CD8-positive, alpha-beta memory T cell (primary cell): Measurements from ENCODE around the gene BEST1. TPM values are rescaled to one million over a fixed set of nuclear protein-coding genes. Genes with fewer than 3 reads are reported as not detected.
A peak's percentile ranks its signal among the peaks of the same experiment; 100 is the strongest.

Experiments
- CTCF ChIA-PET: fragments of 350-600 bp; sonication (Branson Sonifier 250); formaldehyde crosslinking; loops from one replicate; lab custom pipeline; 2021; ENCODE audit warnings: antibody characterized with exemption; lab: Charles Lee
- POLR2A ChIA-PET: fragments of 350-600 bp; sonication (Branson Sonifier 250); formaldehyde crosslinking; loops from one replicate; lab custom pipeline; 2021; ENCODE audit warnings: antibody characterized with exemption; lab: Charles Lee
- DNase-seq, 5 donors: peaks; one replicate each; pipeline versions ENCODE4 v3.0.0 to v3.0.0-alpha.2; 2020 to 2022; ENCODE audit warnings: mixed read lengths in 1 of 5
- H3K27ac ChIP-seq: one replicate; pipeline ENCODE4 v1.7.0; 2013; ENCODE audit warnings: low read depth, mild to moderate bottlenecking, low read length, moderate library complexity
- H3K27me3 ChIP-seq: 2 replicates; pipeline ENCODE4 v1.7.0; 2013; ENCODE audit warnings: low read length, mild to moderate bottlenecking; ENCODE audit not compliant: insufficient read depth, poor library complexity, severe bottlenecking
- H3K36me3 ChIP-seq: 2 replicates; pipeline ENCODE4 v1.7.0; 2013; ENCODE audit warnings: mild to moderate bottlenecking, low read length, moderate library complexity; ENCODE audit not compliant: insufficient read depth
- H3K4me1 ChIP-seq: 2 replicates; pipeline ENCODE4 v1.7.0; 2013; ENCODE audit warnings: mild to moderate bottlenecking, low read length, moderate library complexity; ENCODE audit not compliant: insufficient read depth
- H3K4me3 ChIP-seq: 2 replicates; pipeline ENCODE4 v1.7.0; 2013; ENCODE audit warnings: mild to moderate bottlenecking, low read length
- H3K9me3 ChIP-seq: 2 replicates; pipeline ENCODE4 v1.7.0; 2013; ENCODE audit warnings: mild to moderate bottlenecking, low read length
- H3K27ac Mint-ChIP-seq, 8 donors: one replicate each; pipeline ENCODE4 v1.8.0; 2020 to 2021; ENCODE audit warnings: mixed read lengths in 8 of 8, mild to moderate bottlenecking in 6 of 8, inconsistent platforms in 3 of 8, moderate library complexity in 3 of 8
- H3K27me3 Mint-ChIP-seq, 2 donors: one replicate each; pipeline ENCODE4 v1.8.0; 2020 to 2021; ENCODE audit warnings: mixed read lengths in 2 of 2, mild to moderate bottlenecking in 1 of 2, moderate library complexity in 1 of 2
- H3K36me3 Mint-ChIP-seq, 3 donors: one replicate each; pipeline ENCODE4 v1.8.0; 2020 to 2021; ENCODE audit warnings: mixed read lengths in 3 of 3, inconsistent platforms in 1 of 3, mild to moderate bottlenecking in 1 of 3
- H3K4me1 Mint-ChIP-seq, 3 donors: one replicate each; pipeline ENCODE4 v1.8.0; 2020 to 2021; ENCODE audit warnings: mixed read lengths in 3 of 3, inconsistent platforms in 1 of 3, mild to moderate bottlenecking in 1 of 3
- H3K4me3 Mint-ChIP-seq, 7 donors: one replicate each; pipeline ENCODE4 v1.8.0; 2020 to 2021; ENCODE audit warnings: mixed read lengths in 7 of 7, mild to moderate bottlenecking in 6 of 7, moderate library complexity in 4 of 7, inconsistent platforms in 2 of 7
- H3K9me3 Mint-ChIP-seq, 5 donors: one replicate each; pipeline ENCODE4 v1.8.0; 2020 to 2022; ENCODE audit warnings: mixed read lengths in 5 of 5, mild to moderate bottlenecking in 3 of 5, moderate library complexity in 2 of 5, inconsistent platforms in 1 of 5
- polyA plus RNA-seq: library from polyadenylated mRNA; unstranded; fragments of 300-500 nt; fragmentation: Illumina TruSeq; gene quantifications from one replicate; pipeline ENCODE4 v1.2.3, GENCODE V29; 2021
- total RNA-seq, 2 experiments: library from RNA; stranded (reverse); gene quantifications; one replicate each; pipeline ENCODE4 v1.2.3, GENCODE V29; 2021

BEST1 gene
- total and polyA plus RNA-seq, 3 experiments from 2014 or later = 0.09 to 1.5 TPM; not detected in 1

DNA sequence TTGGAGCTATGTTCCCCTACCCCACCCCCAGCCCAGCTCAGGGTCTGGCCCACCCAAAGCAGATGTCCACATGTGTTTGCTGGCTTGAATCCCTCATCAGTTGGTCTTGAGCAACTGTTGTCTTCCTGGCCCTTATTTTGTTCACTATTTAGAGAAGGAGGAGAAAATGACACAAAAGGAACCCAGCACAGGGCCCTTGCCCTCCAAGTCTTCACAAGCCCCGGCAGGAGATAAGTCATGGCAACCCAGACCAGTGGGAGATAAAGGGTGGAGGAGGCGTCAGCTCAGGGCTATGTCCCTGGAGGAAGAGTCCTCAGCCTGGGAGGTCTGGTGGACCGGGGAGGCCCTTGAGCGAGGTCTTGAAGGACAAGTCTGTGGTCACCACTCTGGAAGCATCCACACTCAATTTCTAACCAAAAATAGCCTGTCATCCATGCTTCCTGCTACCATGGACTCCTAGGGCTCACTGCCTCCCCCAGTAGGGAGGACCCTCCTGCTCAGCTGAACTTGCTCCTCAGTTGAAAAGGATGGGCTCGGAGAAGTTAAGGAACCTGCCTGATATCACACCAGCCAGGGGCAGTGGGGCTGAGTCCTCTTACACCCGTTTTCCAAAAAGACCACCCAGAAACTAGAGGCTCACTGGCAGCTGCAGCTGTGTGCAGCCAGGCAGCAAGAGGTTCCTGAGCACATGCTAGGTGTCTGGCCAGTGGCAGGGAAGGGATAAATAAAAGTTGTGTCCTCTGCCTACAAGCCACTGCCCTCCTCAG lies 31.0 kb upstream of the BEST1 start:
- Mint-ChIP-seq H3K27me3 (peaks cover 42 to 69% of the 10 kb centered on the region in 2 donors), H3K4me3 (no peak overlapping the region), H3K27ac (no peak overlapping the region), H3K4me1 (peaks cover 8 to 14% (median 8%) of the 10 kb centered on the region in 3 donors), H3K36me3 (no peaks in the 10 kb centered on the region), H3K9me3 (no peaks in the 10 kb centered on the region)
- DNase-seq = no peak
- Histone ChIP-seq H3K4me1 (no peaks in the 10 kb centered on the region), H3K36me3 (no peaks in the 10 kb centered on the region), H3K9me3 (no peaks in the 10 kb centered on the region), H3K27ac (peak overlapping the region; percentile 43), H3K4me3 (no peak overlapping the region), H3K27me3 (peaks cover 13% of the 10 kb centered on the region)
- POLR2A ChIA-PET = no interaction called here
- CTCF ChIA-PET = interaction anchor here (0.9 to 1.6 kb wide), 2 partner anchors 163 to 189 kb away, joined by 3 to 4 read pairs; no protein-coding TSS in a partner anchor

DNA sequence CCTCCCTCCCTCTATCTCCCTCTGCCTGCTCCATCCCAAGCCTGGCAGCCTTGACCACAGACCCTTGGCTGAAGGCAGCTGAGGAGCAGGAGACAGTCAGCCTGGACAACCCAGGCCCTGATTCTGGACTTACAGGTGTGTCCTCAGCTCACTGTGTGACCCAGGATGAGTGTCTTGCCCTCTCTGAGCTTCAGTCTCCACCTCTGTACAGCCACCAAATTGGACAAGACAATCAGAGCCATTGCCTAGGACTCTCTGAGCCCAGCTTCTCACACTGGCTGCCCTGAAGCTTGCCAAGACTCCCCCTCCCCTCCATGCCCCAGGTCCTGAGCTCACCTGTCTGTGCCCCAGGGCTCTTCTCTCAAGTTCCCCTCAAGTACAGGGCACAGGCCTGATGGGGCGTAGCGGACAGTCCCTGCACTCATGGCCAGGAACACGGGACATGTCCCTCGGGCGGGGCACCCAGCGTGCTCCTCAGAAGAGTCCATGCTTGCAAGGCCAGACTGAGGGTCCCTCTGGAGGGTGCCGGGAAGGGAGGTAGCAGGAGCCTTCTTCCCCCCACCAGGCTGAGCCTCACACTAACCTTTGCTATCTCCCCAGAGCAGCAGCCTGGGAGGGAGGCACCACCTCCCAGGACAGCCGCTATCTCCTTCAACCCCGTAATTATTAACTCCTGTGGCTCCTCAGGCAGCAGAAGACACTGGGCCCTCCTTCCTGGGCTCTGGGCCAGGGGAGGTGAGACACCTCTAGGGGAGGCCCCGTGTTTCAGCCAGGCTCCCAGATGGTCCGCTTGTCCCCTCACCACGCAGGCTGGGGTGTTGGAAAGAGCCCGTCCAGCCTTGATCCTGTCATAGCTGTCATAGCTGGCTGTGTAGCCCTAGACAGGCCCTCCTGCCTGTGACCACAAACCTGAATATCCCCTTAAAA lies 30.2 kb upstream of the BEST1 start:
- peaks cover 13% of the 10 kb centered on the region for H3K27me3 ChIP-seq
- ChIA-PET CTCF (interaction anchor here (0.9 to 1.6 kb wide), 2 partner anchors 162 to 188 kb away, joined by 3 to 4 read pairs; no protein-coding TSS in a partner anchor), POLR2A (no interaction called here)
- peak overlapping the region in 1 of 8 donors; percentile 81 for H3K27ac Mint-ChIP-seq
- no peaks in the 10 kb centered on the region for H3K4me1 ChIP-seq
- peaks cover 42 to 64% of the 10 kb centered on the region in 2 donors for H3K27me3 Mint-ChIP-seq
- H3K36me3 ChIP-seq = no peaks in the 10 kb centered on the region
- no peaks in the 10 kb centered on the region for H3K9me3 ChIP-seq
- H3K27ac ChIP-seq = peak overlapping the region; percentile 47
- H3K4me3 Mint-ChIP-seq = peak overlapping the region in 1 of 7 donors; percentile 59
- no peak for DNase-seq
- H3K4me3 ChIP-seq = no peak overlapping the region
- H3K4me1 Mint-ChIP-seq = peaks cover 8 to 14% (median 8%) of the 10 kb centered on the region in 3 donors
- H3K9me3 Mint-ChIP-seq = no peaks in the 10 kb centered on the region
- H3K36me3 Mint-ChIP-seq = no peaks in the 10 kb centered on the region

- Histone ChIP-seq H3K36me3 (no peaks in the 10 kb centered on the region), H3K4me3 (no peak overlapping the region), H3K4me1 (no peaks in the 10 kb centered on the region), H3K27ac (no peak overlapping the region), H3K27me3 (peaks cover 12% of the 10 kb centered on the region), H3K9me3 (no peaks in the 10 kb centered on the region)
- POLR2A ChIA-PET = no interaction called here
- H3K4me3 Mint-ChIP-seq = no peak overlapping the region
- DNase-seq = no peak
- H3K27me3 Mint-ChIP-seq = peaks cover 33 to 54% of the 10 kb centered on the region in 2 donors
- H3K27ac Mint-ChIP-seq = no peak overlapping the region
- H3K36me3 Mint-ChIP-seq = no peaks in the 10 kb centered on the region
- CTCF ChIA-PET = no interaction called here
- peaks cover 8 to 14% (median 8%) of the 10 kb centered on the region in 3 donors for H3K4me1 Mint-ChIP-seq
- H3K9me3 Mint-ChIP-seq = no peaks in the 10 kb centered on the region
These were observed 28.7 kb upstream of the BEST1 start for GRCh38 chr11:61921446-61921845.

- Histone ChIP-seq H3K36me3 (no peaks in the 10 kb centered on the region), H3K4me3 (no peak overlapping the region), H3K27ac (no peak overlapping the region), H3K27me3 (peaks cover 9% of the 10 kb centered on the region), H3K9me3 (no peaks in the 10 kb centered on the region), H3K4me1 (no peaks in the 10 kb centered on the region)
- Mint-ChIP-seq H3K9me3 (no peaks in the 10 kb centered on the region), H3K36me3 (no peaks in the 10 kb centered on the region), H3K27ac (peak overlapping the region in 1 of 8 donors; percentile 33), H3K27me3 (peaks cover 31 to 51% of the 10 kb centered on the region in 2 donors), H3K4me3 (no peak overlapping the region), H3K4me1 (peaks cover 8 to 10% (median 8%) of the 10 kb centered on the region in 3 donors)
- ChIA-PET POLR2A (no interaction called here), CTCF (no interaction called here)
- no peak for DNase-seq
These were observed 27.6 kb upstream of the BEST1 start for GRCh38 chr11:61922539-61922938.

DNA sequence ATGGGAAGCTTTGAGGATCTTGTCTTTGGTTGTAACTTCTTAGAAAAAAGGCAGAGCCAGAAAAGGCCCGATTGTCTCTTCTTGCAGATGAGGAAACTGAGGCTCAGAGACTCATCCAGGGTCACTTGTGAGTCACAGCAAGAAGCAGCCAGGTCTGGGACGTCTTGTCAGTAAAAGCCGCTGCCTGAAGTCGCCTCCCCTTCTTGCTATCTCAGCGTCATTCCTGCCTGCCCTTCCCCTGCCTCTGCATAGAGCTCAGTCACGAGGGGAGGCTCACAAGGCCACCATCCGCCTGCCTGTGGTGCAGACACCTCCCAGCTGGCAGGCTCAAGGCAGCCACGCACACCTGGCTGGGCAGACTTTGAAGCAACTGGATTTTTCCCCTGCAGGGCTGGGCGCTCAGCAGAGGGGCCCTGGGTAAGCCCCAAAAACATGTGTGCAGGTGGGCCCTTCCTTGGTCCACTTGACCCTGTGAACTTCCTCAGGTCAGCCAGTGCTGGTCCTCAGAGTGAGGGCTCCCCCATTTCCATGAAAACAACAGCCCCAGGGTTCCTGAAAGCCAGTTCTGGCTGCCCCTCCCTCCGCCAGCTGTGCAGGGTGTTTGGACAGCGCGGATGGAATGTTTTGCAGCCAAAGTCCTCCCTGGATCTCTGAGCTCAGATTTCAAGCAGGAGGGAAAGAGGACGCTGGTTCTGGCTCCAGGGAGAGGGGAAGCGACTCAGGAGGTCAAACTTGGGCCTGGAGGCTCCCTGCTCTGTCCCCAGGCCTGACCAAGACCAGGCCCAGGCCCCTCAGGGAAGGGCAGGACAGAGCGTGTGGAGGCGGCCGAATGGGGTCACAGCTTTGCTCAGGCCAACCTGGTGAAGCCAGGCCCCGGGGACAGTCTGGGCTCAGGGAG lies 26.7 kb upstream of the BEST1 start:
- H3K9me3 Mint-ChIP-seq = no peaks in the 10 kb centered on the region
- H3K27ac Mint-ChIP-seq = peak overlapping the region in 1 of 8 donors; percentile 43
- ChIA-PET POLR2A (no interaction called here), CTCF (interaction anchor here (2.6 kb wide), 1 partner anchor 158 kb away, joined by 10 read pairs; no protein-coding TSS in a partner anchor)
- Histone ChIP-seq H3K9me3 (no peaks in the 10 kb centered on the region), H3K4me1 (no peaks in the 10 kb centered on the region), H3K27ac (no peak overlapping the region), H3K36me3 (no peaks in the 10 kb centered on the region), H3K27me3 (peaks cover under 1% of the 10 kb centered on the region), H3K4me3 (no peak overlapping the region)
- H3K4me1 Mint-ChIP-seq = peaks cover 0 to 1% (median under 1%) of the 10 kb centered on the region in 3 donors
- DNase-seq = no peak
- H3K27me3 Mint-ChIP-seq = peaks cover 26 to 42% of the 10 kb centered on the region in 2 donors
- H3K36me3 Mint-ChIP-seq = no peaks in the 10 kb centered on the region
- H3K4me3 Mint-ChIP-seq = no peak overlapping the region

- Histone ChIP-seq H3K27ac (no peak overlapping the region), H3K36me3 (no peaks in the 10 kb centered on the region), H3K4me1 (no peaks in the 10 kb centered on the region), H3K9me3 (no peaks in the 10 kb centered on the region), H3K27me3 (no peaks in the 10 kb centered on the region), H3K4me3 (no peak overlapping the region)
- peaks cover 21 to 36% of the 10 kb centered on the region in 2 donors for H3K27me3 Mint-ChIP-seq
- H3K27ac Mint-ChIP-seq = peak overlapping the region in 2 of 8 donors; percentile 43 to 95
- no peaks in the 10 kb centered on the region for H3K4me1 Mint-ChIP-seq
- no peak for DNase-seq
- H3K36me3 Mint-ChIP-seq = no peaks in the 10 kb centered on the region
- POLR2A ChIA-PET = no interaction called here
- H3K9me3 Mint-ChIP-seq = no peaks in the 10 kb centered on the region
- CTCF ChIA-PET = interaction anchor here (1.9 to 2.6 kb wide), 2 partner anchors 27 to 158 kb away, joined by 5 to 10 read pairs; no protein-coding TSS in a partner anchor
- H3K4me3 Mint-ChIP-seq = no peak overlapping the region
These were observed 26.1 kb upstream of the BEST1 start for GRCh38 chr11:61924064-61924455.

GRCh38 chr11:61925736-61926135 lies 24.4 kb upstream of the BEST1 start:
- Histone ChIP-seq H3K4me3 (no peak overlapping the region), H3K27ac (no peak overlapping the region), H3K36me3 (no peaks in the 10 kb centered on the region), H3K27me3 (no peaks in the 10 kb centered on the region), H3K9me3 (no peaks in the 10 kb centered on the region), H3K4me1 (no peaks in the 10 kb centered on the region)
- CTCF ChIA-PET = interaction anchor here (1.9 to 2.6 kb wide), 2 partner anchors 28 to 156 kb away, joined by 5 to 10 read pairs; no protein-coding TSS in a partner anchor
- Mint-ChIP-seq H3K36me3 (no peaks in the 10 kb centered on the region), H3K27ac (no peak overlapping the region), H3K9me3 (no peaks in the 10 kb centered on the region), H3K4me1 (no peaks in the 10 kb centered on the region), H3K4me3 (no peak overlapping the region), H3K27me3 (peaks cover 24 to 26% of the 10 kb centered on the region in 2 donors)
- POLR2A ChIA-PET = interaction anchor here (0.7 kb wide), 1 partner anchor 66 kb away, joined by 3 read pairs; no protein-coding TSS in a partner anchor
- no peak for DNase-seq
